GM18867 (cell line): ENCODE results near the gene PLCB3.

Experiments used
- ATAC-seq: cut with Tn5 transposase; IDR thresholded peaks from one replicate; pipeline ENCODE4 v1.9.1; 2021; ENCODE audit warnings: mild to moderate bottlenecking, moderate library complexity; ENCODE audit not compliant: unreplicated experiment

Gene PLCB3

GRCh38 chr11:64251016-64251752, at the start of gene PLCB3:
Gene PLCB3 (plus strand): TSS chr11:64251530. CDS start chr11:64251650, 120 bp downstream.
- peak; percentile 46 for ATAC-seq

GRCh38 chr11:64201543-64201942, 49.8 kb upstream of the PLCB3 start:
- ATAC-seq: no peak

GRCh38 chr11:64202992-64203391, 48.3 kb upstream of the PLCB3 start:
- no peak for ATAC-seq

- no peak for ATAC-seq
Measured at GRCh38 chr11:64203421-64204079, 47.8 kb upstream of the PLCB3 start.

GRCh38 chr11:64204080-64204440, 47.3 kb upstream of the PLCB3 start:
- ATAC-seq: no peak

GRCh38 chr11:64204464-64204989, 46.8 kb upstream of the PLCB3 start:
- ATAC-seq: no peak

- ATAC-seq: peak; percentile 41
Measured at GRCh38 chr11:64206457-64207255, 44.7 kb upstream of the PLCB3 start, which contains the start of gene FERMT3. Gene FERMT3 (plus strand): TSS chr11:64206721. CDS start chr11:64207365, 644 bp downstream.

GRCh38 chr11:64207256-64208085, 43.9 kb upstream of the PLCB3 start:
- ATAC-seq: peak; percentile 54

GRCh38 chr11:64208086-64208795, 43.1 kb upstream of the PLCB3 start:
- no peak for ATAC-seq

- no peak for ATAC-seq
Measured at GRCh38 chr11:64208796-64209562, 42.4 kb upstream of the PLCB3 start.

- no peak for ATAC-seq
Measured at GRCh38 chr11:64209563-64209843, 41.8 kb upstream of the PLCB3 start.

GRCh38 chr11:64210301-64211020, 40.9 kb upstream of the PLCB3 start:
- no peak for ATAC-seq

GRCh38 chr11:64211181-64211872, 40.0 kb upstream of the PLCB3 start:
- no peak for ATAC-seq

GRCh38 chr11:64216879-64217278, 34.5 kb upstream of the PLCB3 start:
- ATAC-seq: no peak

- no peak for ATAC-seq
Measured at GRCh38 chr11:64218628-64219353, 32.5 kb upstream of the PLCB3 start.

- ATAC-seq: no peak
Measured at GRCh38 chr11:64219354-64219684, 32.0 kb upstream of the PLCB3 start.

GRCh38 chr11:64219755-64220154, 31.6 kb upstream of the PLCB3 start:
- no peak for ATAC-seq

- ATAC-seq: no peak
Measured at GRCh38 chr11:64220271-64220670, 31.1 kb upstream of the PLCB3 start.
